HT-29 (cell line): ENCODE data around the gene ZP1. TPM values are rescaled to one million over a fixed set of nuclear protein-coding genes. Genes with fewer than 3 reads are reported as not detected.

Source experiments
- DNase-seq: peaks from one replicate; pipeline ENCODE4 v3.0.0-alpha.2; 2015; ENCODE audit warnings: low spot score
- total RNA-seq: library from RNA; depleted of rRNA; stranded (reverse); fragments of >200 nt; shearing (Covaris generic); gene quantifications from 2 replicates; pipeline ENCODE4 v1.2.3, GENCODE V29; 2014

Gene ZP1
- total RNA-seq, 1 experiment from 2014 or later = not detected

DNA sequence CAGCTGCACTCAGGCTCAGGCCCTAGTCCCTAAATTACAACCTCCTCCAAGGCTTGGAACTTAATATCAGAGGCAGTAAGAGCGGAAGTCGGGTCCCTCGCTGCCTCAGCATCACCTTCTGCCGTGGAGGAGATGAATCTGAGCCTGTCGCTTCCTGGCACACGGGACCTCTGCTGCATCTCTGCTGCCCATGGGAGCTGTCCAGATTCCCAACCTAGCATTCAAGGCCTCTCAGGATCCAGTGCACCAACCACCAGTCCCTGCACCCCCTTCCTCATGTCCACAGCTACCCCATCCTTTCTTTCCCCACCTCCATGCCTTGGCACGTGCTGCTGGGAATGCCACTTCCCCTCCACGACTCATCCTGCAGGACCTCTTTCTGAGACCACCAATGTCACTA lies 9.1 kb upstream of the ZP1 start:
- no peak for DNase-seq

DNA sequence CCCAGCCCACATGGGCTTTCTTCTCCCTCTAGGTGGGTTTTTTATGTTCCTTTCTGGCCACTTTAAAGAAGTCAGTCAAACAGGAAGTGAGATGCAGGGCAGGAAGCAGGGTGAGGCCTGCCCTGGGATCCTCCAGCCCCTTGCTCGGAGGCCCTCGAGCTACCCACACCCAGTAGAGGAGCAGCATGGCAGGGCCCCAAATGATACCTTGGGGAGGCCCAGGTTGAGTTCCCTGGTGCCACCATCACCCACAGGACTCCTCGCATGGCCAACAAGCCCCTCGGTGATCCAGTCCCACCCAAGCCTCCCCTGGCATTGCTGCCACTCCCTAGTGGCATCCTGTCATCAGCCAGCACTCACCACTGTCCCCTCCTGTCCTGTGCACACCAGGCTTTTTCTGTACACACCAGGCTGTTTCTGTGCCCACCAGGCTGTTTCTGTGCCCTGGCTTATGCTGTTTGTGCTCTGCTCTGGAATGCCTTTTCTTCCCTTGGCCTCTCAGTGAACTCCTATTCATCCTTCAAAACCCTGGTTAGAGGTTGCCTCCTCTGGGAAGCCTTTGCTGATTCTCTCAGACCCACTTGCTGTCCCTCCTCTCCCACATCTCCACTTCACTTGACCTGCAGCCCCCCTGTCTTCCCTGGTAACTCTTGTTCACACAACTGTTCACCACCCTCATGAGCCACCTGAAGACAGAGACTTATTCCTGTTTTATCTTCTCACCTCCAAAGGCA lies 8.4 kb upstream of the ZP1 start:
- no peak for DNase-seq

DNA sequence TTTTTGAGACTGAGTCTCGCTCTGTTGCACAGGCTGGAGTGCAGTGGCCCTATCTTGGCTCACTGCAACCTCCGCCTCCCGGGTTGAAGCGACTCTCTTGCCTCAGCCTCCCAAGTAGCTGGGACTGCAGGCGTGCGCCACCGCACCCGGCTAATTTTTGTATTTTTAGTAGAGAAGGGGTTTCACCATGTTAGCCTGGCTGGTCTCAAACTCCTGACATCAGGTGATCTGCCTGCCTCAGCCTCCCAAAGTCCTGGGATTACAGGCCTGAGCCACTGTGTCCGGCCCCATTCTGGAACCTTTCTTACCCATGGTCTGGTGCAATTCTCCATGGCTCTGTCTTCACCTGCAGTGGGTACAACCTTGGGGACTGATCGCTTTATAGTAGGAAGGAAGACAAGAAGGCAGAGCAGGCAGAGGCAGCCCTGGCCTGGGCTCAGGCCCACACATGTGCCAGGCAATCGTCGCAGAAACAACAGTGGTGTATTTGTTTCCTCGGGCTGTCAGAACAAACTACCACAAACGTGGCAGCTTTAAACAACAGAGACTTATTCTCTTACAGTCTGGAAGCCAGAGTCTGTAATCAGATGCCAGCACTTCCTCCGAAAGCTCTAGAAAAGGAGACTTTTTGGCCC lies 7.6 kb upstream of the ZP1 start:
- DNase-seq = no peak

DNA sequence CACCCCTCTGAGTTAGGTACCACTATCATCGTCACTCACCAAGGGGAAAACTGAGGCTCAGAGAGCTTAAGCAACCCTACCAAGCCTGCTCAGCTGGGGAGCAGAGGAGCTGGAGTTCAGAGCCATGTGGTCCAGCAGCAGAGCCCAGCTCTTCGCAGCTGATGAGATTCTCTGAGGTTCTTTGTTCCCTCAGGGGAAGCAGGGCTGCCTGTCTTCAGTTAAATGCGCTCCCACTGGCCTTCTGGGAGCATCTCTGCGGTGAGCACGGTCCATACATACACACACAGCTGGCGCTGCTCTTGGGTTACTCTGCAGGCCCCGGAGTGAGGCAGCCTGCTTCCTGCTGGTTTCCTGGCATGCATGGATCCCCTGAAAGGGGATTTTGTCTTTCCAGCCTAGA lies 6.4 kb upstream of the ZP1 start:
- DNase-seq = no peak

DNA sequence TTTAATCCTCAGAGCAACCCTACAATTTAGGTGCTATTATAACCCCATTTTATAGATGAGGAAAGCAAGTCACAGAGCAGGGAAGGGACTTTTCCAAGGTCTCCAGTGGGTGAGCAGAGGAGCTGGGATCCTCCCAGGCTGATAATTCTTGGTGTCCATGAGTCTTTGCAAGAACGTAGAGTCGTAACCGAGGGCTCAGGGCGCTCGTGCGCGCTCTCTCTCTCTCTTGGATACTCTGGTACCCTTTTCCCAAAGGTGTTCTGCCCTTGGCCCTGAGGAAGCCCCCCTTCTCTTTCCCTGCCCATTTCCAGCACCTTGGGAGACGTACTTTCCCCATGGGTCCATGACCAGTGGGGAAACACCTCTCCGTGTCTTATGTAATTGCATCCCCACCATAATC lies 5.2 kb upstream of the ZP1 start:
- no peak for DNase-seq

DNA sequence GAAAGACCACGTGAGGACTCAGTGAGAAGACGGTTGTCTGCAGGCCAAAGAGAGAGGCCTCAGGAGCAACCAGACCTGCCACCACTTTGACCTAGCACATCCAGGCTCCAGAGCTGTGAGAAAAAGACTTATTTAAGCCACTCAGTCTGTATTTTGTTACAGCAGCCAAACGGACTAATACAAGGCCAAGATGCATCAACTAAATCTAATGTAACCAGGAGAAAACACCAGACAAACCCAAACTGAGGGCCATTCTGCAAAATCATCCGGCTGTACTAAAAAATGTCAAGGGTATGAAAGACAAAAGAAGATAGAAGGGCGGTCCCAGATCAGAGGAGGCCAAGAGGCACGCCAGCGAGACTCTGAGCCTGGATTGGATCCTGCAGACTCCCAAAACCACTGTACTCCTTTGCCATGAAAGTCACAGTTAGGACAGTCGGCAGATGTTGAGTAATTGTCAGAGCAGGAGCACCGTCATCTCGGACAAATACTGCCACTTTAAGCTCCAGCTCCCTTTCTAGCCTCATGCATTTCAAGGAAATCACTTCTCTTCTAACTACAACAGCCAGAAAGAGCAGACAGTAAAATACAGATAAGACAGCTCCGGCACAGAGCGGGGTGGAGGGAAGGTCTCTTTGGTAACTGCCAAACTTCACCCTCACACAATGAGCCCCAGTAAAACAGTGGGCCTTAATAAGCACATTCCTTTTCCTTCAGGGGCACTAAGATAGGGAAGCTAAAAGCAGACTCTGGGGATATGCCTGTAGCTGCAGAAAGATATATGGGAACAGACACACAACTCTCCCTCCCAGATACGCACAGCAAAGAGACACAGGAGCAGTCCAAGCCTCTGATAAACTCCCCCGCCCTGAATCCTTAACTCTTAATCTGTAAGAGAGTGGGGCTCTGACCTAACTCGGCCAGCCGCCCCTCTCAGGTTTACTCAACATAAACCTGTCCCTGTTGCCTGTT lies 3.5 kb upstream of the ZP1 start:
- no peak for DNase-seq

DNA sequence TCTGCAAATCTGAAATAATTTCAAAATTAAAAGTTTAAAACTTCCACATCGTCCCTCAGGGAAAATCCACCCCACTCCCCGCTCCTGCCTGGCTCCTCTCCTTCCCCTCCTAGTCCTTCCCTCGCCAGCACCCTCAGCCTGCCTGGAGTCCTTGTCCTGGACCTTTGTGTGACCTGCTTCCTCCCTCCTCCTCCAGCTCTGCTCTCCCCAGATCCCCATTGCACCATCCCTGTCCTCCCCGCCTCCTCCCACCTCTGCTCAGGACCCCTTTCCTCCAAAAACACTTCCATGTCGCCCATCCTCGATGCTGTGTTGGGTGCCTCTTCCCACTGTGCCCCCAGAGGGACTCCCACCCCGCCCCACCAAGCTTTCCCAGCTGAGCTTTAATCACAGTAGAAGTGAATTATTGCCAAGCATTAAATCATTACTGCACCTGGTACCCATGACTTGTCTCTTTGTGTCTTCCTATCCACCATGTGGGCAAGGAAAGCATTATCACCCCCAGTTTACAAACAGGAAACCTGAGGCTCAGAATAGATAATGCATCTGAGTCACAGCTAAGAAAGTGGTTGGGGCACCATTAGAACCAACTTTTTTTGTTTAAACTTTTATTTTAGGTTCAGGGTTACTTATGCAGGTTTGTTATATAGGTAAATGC lies 2.4 kb upstream of the ZP1 start:
- no peak for DNase-seq

DNA sequence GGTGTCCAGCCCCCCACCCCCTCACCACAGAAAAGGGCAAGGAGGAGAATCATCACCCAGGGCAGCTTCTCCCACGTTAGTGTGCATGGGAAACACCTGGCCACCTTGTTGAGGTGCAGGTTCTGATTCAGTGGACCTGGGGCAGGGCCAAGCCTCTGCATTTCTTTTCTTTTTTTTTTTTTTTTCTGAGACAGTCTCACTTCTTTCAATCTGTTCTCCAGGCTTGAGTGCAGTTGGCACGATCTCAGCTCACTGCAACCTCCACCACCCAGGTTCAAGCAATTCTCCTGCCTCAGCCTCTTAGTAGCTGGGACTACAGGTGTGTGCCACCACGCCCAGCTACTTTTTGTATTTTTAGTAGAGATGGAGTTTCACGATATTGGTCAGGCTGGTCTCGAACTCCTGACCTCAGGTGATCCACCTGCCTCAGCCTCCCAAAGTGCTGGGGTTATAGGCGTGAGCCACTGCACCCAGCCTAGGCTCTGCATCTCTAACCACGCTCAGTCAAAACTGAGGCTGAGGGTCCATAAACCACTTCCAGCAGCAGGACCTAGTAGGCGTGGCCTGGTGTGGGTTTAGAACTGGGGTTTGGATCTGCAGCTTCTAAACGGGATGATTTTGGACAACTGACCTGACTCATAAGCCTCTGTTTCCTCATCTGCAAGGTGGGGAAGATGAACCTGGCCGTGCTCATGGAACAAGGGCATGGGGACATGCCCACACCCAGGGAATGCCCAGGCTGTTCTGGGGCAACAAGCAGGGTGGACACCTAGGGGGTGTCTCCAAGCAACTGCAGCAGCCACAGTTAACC lies 734 bp downstream of the ZP1 start:
- DNase-seq = no peak

DNA sequence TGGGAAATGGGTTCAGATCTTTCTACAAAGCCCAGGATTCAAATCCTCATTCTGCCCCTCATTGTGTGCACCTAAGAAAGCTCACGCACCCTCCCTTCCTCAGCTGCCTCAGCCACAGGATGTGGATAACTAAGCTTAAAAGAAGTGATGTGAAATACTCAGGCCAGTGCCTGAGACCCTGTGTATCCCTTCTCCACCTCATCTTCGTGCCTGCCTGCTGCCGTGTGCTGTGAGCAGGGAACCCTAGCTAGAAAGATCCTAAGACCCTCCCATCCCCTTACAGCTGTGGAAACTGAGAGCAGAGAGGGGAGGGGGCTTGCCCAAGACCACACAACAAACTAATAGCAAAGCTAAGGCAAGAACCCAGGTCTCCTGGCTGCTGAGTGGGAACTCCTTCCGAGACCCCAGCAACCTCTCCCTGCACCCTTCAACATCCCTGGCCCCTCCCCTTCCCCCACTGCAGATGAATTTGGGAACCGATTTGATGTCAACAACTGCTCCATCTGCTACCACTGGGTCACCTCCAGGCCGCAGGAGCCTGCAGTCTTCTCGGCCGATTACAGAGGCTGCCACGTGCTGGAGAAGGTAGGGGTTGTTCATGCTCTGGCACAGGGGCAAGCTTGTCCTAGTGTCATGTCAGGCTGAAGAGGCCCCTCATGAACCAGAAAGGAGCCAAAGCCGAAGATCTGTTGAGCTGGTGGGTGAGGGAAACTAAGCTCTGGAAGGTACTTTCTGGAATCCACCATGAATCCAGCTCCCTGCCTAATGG lies 1.5 kb downstream of the ZP1 start:
- DNase-seq = no peak

DNA sequence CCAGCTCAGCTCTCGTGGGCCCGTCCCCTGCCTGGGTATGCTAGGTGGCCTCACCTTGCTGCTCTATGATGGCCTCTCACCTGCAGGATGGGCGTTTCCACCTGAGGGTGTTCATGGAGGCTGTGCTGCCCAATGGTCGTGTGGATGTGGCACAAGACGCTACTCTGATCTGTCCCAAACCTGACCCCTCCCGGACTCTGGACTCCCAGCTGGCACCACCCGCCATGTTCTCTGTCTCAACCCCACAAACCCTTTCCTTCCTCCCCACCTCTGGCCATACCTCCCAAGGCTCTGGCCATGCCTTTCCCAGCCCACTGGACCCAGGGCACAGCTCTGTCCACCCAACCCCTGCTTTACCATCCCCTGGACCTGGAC lies 2.1 kb downstream of the ZP1 start:
- DNase-seq = no peak

DNA sequence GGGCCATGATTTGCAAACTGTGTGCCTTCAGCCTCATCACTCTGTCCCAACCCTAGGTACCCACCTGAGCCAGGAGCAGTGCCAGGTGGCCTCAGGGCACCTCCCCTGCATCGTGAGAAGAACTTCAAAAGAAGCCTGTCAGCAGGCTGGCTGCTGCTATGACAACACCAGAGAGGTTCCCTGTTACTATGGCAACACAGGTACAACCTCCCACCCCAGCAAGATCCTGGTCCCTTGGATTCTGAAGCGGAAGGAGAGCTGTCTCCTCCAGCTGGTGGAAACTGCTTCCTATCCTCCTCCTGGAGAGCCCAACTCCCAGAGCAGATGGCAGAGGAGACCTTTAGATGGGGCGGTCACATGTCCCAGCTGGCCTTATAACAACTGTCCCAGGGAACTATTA lies 2.9 kb downstream of the ZP1 start:
- DNase-seq = no peak

DNA sequence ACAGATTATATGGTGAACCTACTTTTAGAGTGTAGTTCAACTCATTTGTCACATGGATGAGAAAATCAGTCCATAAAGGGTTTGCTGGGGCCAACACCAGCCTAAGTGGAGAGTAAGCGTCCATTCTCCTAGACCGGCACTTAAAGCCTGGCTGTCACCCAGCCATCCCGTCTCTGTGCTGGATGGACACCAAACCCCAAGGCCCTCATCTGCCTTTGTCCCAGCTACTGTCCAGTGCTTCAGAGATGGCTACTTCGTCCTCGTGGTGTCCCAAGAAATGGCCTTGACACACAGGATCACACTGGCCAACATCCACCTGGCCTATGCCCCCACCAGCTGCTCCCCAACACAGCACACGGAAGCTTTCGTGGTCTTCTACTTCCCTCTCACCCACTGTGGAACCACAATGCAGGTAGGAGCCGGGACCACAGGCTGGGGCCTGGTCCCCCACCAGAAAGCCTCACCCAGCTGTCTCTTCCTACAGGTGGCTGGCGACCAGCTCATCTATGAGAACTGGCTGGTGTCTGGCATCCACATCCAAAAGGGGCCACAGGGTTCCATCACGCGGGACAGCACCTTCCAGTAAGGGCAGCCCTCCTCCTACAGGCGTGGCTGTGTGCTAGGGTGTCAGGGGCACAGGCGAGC lies 3.5 kb downstream of the ZP1 start:
- no peak for DNase-seq

DNA sequence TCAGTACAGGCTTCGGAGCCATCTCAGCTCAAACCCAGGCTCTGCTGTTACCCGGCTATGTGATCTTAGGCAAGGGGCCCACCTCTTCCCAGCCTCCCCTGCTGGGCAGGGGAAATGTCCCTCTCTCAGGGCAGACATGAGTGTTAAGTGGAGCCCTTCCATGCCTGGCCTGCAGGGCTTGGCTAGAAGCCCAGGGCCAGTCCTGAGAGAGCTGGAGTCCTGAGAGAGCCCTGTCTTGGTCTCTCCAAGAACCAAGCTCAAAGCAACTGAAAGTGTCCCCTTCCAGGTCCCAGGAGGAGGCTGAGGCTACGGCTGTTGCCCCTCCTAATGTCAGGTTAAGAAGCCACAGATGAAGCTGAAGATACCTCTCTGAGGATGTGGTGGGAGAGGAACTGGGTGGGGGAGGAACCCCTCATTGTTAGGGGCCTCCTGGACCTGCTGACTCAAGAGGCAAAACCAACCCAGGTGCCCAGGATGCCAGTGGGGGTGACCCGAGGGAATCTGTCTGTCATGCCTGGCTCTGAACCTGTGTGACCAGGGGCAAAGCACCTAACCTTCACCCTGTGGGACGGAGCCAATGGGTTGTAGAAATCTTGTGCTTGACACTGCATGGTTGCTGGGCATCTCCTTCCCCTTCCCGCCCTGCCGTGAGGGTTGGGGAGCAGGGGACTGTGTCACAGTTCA lies 4.2 kb downstream of the ZP1 start:
- no peak for DNase-seq

DNA sequence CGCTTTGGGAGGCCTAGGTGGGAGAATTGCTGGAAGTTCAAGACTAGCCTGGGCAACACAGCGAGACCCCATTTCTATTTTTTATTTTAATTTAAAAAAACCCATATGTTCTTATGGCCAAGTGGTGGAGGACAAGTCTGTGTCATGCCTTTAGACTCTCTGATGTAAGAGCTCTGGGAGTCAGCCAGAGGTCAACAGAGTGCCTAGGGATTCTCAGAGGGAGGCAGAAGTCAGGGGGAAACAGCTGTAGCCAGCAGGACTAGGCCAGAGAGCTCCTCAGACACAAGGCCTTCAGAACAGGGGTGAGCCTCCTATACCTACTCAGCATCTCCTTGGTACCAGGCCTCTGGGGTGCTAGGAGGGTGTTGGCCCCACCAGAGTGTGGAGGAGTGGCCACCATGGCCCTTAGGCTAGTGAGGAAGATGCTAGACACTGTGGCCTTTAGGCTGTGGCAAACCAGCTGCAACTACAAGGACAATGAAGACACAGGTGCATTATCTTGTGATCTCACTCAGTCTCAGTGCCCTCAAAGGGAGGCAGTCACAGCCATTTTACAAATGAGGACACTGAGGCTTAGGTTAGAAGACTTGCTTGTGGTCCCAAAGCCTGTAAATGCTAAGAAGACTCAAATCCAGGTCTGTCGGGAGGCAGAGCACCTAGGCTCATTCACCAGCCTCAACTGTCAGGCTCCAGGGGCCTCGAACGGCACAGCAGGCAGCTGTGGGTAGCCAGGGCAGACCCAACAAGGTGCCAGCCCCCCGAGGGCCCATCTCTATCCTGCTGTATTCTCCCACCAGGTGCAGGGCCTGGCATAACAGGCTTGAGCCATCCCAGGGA lies 5.0 kb downstream of the ZP1 start:
- no peak for DNase-seq

DNA sequence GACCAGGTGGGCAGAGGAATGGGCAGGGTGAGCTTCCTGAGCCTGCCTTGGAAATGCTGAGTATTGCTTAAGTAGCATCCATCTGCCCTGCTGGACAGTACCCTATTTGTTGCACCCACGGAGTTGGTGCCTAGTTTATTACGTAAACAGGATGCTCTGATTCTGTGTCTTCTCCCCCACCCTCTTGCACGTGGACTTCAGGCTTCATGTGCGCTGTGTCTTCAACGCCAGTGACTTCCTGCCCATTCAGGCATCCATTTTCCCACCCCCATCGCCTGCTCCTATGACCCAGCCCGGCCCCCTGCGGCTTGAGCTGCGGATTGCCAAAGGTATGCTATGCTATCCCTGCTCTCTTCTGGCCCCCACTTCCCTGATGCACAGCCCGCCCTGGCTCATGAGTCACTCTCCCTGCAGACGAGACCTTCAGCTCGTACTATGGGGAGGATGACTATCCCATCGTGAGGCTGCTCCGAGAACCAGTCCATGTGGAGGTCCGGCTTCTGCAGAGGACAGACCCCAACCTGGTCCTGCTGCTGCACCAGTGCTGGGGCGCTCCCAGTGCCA lies 5.7 kb downstream of the ZP1 start:
- DNase-seq = no peak

DNA sequence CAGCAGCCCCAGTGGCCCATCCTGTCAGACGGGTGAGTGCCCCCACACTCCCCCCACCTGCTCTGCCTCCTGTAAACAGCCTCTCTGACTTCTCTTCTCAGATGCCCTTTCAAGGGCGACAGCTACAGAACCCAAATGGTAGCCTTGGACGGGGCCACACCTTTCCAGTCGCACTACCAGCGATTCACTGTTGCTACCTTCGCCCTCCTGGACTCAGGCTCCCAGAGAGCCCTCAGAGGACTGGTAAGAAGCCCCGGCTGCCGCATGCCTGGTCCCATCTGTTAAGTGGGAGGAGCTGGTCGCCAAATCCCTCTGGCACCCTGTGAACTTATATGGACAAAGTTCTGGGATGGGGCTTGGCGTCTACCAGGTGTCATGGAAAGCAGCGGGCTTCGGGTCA lies 6.2 kb downstream of the ZP1 start:
- DNase-seq = no peak

DNA sequence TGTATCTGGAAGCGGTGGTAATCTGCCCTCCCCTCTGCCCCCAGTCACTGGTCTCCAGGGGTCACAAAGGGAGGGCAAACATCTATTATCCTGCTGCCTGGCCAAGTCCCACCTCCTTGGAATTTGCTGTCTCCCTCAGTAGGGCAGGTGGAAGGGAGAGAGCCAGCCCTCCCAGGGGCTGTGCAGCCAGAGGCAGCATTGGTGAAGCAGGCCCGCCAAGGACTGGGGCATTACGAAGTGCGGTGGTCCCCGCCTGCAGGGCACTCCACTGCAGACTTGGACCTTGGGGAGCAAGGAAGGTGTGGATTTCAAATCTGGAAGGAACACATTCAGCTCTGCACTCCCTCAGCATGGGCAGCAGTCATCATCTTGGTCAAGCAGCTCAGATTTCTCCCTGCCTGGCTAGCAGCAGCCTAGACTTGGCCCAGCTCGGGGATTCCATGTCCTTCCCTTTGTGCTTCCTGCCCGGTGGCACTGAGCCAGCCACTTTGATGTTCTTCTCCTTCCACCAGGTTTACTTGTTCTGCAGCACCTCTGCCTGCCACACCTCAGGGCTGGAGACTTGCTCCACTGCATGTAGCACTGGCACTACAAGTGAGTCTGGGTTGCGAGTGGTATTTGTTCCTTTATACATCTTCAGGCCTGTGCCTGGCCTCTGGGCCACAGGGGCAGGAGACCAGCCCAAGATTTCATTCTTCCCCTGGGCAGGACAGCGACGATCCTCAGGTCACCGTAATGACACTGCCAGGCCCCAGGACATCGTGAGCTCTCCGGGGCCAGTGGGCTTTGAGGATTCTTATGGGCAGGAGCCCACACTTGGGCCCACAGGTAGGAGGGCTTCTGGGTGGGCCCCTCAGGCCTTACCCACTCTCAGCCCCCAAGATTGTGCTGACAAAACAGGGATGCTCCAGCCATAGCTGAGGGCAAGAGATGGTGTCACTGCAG lies 7.4 kb downstream of the ZP1 start:
- no peak for DNase-seq
